Measurements from ENCODE around the gene YTHDC1.
A peak's percentile ranks its signal among the peaks of the same experiment; 100 is the strongest.
"Not testable (repeated sequence)": the region's sequence is repeated elsewhere in the genome, so short reads cannot be mapped to it uniquely, and the experiment has no call there.

Gene YTHDC1

DNA sequence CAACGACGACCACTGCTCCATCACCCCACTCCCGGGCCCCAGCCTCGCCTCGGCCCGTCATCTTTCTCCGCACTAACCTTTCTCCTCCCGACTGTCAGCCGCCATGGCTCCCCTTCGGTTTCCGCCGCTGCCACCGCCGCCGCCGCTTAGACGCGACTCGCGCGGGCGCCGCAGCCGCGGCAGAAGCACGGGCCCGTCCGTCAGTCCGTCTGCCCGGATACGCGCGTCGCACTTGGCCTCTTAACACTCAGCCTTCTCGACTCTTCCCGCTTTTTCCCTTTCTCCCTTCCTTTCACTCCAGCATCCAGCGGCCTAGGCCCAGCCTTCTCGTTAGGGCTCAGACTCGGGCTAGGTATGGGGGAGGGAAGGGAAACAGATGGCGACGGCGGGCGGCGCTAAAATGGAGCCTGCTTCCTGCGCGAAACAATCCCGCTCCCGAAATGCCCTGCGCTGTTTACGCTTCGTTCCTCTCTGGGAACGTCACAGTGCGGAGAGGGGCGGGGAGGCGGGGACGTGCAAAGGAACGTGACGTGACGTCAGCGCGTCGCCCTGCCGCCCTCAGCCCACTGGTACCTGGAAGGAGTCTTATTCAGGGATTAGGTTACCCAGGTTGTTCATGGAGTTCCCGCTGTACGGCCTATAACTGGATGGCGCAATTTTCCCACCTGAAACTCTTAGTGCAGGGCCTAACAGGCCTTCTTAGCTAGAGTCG, at the start of gene YTHDC1:
YTHDC1 (minus strand) TSS at position 442 of the 712 bp plus-strand sequence; CDS start at position 105, 337 bp downstream.
- peak; percentile 95 for DNase-seq

DNA sequence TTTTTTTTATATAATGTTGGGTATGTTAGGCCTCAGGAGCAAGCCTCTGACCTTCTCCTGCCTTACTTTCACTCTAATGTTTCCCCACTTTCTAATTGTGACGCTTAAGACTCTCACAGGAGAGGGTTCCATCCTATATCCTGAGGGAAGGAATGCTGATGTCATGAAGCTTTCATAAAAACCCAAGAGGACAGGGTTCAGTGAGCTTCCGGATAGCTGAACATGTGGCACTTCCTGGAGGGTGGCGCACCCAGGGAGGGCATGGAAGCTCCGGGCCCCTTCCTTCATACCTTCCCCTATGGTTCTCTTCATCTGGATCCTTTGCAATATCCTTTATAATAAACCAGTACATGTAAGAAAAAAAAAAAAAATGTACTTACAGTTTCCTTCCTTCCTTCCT, 49.4 kb upstream of the YTHDC1 start:
- no peak for DNase-seq

DNA sequence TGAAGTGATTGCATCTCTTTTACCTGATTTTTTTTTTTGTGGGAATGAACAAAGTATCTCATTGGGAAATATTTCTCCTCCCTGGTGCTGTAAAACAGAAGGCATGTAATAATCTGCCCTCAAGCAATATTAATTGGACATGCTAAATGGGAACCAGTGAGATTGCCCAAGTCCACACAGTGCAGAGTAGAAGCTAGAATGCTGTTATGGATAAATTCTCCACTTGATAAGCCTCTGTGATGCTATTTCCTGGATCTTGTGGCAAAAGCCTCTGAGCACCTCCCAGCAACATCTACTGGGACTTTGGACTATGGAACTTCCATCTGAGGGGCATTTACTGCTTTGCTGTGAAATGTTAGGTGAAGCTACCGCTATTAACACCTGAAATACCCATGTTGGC, 46.9 kb upstream of the YTHDC1 start:
- no peak for DNase-seq

DNA sequence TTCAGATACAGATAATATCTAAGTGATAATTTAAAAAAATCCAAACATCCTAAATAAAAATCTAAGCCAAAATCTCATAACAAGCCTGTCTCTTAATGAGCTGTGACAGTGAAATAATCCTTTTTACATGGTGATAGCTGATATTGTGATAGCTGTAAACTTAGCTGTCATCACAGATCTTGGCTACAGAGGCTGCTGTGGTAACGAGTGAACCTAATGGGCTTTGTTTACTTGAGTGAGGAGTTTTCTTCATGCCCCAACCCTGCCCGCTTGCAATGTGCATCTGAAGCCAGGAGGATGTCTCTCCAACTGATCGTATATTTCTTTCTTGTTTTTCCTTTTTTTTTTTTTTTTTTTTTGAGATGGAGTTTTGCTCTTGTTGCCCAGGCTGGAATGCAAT, 41.5 kb upstream of the YTHDC1 start:
- no peak for DNase-seq

DNA sequence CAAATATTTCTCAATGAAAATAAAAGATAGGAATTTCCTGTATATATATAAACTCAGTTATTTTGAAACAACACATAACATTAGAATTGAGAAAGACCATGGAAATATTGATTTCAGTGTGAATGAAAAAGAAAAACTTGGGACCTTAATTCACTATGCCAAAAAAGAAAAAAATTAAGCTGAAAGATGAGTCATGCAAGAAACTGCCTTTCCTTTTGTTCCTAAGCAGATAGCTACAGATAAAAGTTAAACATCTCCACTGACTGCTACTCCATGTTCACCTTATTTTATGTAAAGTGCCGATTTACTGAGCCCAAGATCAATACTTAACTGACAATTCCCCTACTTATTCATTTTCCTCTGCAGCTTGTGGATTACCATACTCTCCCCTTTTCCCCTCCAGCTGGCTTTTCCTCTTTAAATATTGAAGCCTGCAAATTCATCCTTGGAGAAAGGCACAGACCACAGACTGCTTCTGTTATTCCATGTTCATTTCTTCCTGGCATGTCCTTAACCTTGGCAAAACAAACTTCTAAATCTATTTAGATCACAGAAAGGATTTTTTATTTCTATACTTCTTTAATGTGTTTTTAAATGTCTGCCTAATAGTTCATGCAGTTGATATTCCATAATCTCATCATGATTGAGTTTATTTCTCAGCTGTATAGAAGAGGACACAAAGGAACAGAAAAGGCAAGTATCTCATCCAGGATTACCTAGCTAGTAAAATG, 40.5 kb upstream of the YTHDC1 start:
- no peak for DNase-seq

DNA sequence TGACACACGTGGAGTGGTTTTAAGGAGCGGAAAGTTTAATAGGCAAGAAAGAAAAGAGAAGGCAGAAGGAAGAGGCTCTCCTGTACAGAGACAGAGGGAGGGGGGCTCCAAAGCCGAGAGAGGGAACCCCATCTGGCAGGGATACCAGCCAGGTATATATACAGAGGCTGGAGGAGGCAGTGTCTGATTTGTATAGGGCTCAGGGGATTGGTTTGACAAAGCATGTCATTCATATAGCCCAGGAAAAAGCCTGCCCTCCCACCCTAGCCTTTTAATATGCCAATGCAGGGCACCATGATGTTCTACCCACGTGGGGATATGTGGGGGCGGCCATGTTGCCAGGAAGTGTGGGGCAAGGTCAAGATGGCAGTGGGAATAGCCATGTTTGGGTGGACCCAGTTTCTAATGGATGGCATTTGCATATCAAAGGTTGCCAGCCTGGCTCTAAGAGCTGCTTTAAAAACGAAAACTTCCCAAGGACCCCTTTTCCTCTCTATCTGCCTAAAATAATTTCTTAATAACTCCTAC, 39.6 kb upstream of the YTHDC1 start:
- DNase-seq: not testable (repeated sequence)

DNA sequence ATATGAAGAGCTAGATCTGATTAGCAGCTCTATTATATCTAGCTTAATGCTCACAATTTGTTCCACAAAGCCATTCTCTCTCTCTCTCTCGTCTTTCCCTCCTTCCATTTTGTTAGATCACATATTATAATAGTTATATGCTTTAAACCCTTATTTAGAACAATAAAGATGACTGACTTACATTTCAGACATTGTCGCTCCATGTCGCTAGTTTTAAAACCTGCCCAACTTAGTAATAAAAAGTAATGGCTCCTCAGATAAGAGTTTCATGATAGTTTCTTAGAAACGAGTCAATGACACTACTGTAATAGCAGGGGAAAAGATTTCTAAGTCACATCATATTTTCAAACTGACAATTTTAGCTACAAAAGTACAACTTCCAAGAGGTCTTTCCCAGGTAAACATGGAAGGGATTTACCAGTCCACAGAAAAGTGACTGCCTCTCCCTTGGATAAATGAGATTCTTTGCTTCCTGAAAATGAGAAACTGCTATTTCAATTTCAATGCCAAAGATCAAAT, 38.5 kb upstream of the YTHDC1 start:
- DNase-seq: no peak

DNA sequence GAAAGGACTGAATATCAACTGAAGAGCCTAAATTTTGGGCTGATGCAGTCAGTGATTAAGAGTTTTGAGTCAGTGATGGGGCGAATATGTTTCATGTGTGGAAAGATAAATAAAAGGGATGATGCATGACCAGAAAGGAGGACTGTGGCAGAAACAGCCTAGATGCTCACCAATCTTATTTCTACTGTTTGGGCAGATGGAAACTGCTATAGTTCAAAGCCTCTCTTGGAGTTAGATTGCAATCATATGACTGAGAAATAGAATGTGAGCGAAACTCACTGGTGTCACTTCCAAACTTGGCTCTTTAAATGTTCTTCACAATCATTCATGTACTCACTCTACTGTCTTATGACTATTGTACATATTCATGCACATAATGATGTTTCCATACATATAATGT, 35.4 kb upstream of the YTHDC1 start:
- DNase-seq: no peak

DNA sequence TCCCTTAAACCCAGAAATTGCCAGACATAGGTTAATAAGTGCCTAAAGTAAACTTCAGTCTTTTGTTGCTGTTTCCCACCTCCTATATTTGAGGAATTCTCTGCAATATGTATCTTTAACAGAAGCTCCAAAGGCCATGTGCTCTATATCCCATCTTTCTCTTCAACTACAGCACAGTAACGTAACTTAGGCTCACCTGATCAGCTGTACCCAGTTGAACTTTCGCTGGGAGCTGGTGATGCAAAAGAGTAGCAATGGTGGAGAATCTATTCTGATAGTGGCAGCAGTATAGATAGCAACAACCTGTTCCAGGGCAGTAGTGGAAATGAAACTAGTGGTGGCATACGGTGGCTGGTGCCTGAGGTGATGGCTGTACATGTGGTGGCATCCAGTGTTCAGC, 33.2 kb upstream of the YTHDC1 start:
- no peak for DNase-seq

DNA sequence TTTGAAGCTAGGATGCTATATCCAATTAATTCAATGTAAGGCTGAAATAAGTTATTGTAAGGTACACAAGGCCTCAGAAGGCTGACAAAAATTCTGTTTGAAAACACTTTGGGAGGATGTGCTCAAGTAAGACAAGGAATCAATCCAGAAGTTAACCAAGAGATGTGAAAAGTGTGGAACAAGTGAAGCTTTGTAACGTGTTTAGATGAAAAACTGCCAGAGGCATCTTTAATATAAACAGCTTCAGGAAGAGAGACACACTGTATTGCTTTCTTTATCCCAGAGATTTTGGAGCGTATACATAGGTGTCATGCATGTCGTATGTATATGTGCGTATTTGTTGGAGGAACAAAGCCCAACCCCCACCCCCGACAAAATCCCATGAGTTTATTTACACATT, 28.3 kb upstream of the YTHDC1 start:
- no peak for DNase-seq

DNA sequence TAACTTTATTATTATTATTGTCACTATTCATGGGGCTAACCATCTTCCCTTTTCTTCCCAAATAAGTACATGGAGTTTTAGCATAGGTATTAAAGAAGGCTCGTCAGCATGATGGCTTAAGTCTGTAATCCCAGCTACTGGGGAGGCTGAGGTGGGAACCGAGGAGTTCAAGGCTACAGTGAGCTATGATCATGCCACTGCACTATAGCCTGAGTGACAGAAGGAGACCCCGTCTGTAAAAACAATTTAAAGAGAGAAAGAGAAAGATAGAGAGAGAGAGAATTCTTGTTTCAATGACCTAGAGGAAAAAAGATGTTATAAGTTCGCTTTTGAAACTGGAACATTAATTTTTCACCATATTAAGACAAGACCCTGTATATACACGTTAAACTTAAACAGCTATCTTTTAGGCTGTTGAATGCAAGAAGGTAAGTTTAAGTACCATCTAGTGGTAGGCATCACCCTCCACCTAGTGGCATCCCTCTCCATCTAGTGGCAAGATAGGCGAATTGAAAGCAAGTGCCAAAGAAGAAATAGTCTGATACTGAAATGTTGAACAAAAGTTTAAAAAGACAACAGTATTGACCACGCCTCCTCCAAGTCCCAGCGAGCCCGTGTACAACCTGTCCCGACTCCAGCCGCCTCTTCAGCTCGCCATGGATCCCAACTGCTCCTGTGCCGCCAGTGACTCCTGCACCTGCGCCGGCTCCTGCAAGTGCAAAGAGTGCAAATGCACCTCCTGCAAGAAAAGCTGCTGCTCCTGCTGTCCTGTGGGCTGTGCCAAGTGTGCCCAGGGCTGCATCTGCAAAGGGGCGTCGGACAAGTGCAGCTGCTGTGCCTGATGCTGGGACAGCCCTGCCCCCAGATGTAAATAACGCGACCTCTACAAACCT, 26.0 kb upstream of the YTHDC1 start:
- DNase-seq: peak; percentile 20

DNA sequence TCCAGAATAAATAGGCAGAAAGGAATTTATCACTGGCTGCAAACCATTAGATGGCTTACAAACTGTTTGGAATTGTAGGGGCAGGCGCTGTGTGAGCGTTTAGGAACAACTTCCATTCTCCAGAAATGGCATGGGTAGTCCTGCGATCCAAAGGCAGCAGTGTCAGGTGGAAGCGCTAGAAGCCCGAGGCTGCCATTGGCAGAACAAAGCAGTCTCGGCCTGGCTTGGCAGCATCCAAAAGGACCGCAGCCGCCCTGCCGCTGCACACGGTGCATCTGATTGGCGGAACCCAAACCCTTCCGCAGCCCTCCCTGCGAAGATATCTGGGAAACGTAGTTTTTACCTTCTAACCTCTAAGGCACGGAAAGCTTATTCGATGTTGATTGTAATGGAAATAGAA, 23.6 kb upstream of the YTHDC1 start:
- DNase-seq: peak; percentile 63

DNA sequence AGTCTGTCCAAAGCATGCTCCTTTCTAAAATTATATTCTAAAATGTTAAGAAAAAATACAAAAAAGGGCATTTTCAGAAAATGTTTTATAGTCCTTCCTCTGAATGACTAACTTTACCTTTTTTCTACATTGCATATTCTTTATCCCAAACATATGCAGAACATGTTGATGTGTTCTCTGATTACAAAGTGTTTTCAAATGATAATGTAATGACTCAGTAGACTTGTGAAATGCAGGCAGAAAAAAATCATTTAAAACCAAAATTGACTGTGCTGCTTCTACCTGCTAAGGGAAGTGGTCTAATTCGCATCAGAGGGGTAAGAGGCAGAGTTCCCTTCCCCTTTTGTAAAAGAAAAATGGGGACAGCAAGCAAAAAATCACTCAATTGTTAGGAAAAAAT, 22.7 kb upstream of the YTHDC1 start:
- no peak for DNase-seq

DNA sequence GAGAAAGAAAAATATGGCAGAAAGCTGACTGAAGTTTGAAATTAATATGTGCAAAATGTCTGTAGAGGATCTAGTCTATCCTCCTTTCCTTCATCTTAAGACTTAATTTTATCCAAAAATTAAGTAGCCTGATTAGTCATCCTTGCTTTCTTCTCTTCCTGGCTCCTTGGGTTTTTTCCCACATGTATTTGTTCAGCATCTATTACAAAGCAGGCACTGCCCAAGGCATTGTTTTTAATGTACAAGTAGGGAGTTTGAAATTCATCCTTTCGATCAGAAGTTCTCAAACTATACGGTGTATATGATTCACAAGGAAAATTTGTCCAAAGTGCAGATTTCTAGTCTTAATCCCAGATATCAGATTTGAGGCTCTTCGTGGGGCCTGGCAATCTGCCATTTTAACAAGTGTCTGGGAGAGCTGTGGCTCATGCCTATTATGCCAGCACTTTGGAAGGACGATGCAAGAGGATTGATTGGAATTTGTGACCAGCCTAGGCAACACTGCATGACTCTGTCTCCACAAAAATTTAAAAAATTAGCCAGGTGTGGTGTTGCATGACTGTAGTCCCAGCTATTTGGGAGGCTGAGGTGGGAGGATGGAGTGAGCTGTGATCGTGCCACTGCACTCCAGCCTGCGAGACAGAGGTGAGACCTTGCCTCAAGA, 19.4 kb upstream of the YTHDC1 start:
- no peak for DNase-seq

DNA sequence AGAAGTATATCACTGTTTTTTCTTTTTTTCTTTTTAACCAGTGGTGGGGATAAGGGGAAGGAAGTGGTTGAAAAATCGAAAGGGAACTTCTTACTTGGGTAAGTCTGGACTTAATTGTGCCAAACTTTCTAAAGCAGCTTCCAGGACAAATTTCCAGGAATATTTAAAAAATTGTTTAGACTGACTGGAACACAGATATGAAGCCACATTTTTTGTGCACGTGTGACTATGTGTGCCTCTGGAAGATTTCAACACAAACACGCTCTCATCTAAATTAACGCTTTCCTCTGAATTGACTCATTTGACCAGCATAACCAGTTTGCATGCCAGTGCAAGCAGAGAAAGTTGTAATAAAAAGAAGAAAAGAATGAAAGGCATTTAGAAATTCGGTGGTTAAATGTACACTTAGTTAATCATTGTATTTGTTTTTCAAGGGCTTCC, 18.8 kb upstream of the YTHDC1 start:
- no peak for DNase-seq

DNA sequence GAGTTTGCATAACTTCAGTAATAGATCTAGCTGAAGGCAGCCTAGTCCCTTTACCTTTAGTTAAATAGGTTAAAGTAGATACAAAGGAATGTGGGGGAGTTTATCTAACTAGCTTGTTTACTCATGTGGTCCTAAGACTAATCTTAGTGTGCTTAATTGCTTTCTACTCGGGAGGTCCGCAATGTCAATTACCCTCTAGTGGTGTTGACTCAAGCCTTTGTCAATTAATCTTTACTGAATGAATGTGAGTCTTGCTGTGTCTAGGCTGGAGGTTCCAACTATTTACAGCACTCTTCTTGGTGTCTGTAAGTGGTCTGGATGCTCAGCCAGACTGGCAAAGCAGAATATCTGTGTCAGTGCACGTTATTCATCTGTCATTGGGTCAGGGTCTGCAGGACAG, 17.9 kb upstream of the YTHDC1 start:
- DNase-seq: no peak

DNA sequence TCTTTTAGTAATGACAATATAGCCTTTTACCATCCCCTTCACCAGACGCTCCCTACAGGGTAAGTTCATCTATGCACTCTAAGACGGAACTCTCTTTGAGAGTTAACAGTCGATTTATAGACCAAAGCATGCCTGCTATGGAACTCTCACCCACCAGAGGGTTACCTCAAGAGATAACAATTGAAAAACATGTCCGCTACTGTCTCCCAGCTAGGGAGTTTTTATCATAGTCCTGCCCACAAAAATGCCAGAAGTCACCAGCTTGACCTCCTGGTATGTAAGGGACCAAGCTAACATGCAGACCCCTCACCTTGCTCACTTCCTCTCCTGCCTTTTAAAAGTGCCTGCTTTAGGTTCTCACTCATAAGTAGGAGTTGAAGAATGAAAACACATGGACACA, 16.7 kb upstream of the YTHDC1 start:
- DNase-seq: no peak

DNA sequence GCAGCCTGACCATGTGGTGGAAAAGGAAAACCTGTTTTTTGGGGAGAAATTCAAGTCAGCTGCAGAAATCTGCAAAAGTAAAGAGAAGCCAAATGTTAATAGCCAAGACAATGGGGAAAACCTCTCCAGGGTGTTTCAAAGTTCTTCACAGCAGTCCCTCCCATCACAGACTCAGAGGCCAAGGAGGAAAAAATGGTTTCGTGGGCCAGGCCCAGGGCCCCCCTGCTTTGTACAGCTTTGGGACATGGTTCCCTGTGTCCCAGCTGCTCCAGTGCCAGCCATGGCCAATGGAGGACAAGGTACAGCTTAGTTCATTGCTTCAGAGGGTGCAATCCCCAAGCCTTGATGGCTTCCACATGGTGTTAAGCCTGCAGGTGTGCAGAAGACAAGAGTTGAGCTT, 15.2 kb upstream of the YTHDC1 start:
- no peak for DNase-seq

DNA sequence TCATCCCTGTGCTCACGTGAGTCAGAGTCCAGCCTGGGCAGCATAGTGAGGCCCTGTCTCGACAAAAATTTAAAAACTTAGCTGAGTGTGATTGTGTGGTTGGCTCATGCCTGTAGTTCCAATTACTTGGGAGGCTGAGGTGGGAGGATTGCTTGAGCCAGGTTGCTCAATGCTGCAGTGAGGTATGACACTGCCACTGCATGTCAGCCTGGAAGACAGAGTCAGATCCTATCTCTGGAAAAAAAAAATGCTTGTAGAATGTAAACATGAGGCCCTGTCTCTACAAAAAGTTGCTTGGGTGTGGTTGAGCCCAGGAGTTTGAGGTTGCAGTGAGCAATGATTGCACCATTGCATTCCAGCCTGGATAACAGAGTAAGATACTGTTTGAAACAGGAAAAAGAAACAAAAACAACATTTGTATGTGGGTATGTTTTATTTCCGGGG, 11.3 kb upstream of the YTHDC1 start:
- no peak for DNase-seq

DNA sequence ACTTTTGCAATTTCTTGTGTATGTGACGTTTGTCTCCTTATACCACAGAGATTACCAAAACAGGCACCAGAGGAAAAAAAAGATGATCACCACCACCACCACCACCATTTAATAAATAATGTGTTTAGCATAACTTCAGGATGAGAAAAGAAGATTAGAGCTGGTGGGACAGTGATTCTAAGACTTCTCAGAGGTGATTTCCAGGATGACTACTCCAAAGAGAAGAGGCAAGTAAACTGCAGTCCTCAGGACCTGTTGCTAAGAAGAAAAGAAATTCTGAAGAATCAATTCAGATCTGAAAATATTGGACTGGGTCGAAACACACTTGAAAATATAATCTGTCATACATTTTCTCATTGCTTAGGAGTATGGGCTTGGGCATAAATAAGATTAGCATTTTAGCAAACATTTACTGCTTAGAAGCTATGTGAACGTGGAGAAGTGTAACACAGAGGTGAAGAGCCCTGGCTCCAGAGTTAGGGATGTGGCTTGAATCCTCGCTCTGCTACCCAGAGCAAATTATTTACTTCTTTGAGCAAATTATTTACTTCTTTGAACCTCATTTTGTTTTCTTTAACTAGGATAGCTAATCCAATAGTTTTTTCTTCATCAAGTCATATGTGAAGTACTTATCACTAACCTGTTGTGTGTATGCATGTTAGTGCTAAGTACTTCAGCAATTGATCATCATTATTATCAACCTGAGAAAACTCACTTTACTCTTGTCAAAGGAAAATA, 10.5 kb upstream of the YTHDC1 start:
- DNase-seq: no peak

DNA sequence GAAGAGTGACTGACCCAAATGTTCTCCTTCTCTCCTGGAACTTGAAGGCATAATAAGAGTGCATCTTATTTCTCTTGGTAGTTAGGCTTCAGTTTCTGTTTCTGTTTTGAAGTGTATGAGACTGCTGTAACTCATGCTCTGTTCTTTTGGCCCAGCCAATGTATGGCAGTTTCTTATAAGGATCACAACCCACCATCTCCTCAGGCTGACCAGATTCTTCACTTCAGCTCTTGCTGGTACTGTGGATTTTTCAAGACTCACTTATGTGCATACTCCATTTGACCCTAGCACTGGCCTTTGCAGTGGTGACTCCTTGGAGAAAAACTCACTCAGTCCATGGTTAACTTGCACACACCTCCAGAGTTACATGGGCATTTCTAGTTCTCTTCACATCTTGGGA, 9.6 kb upstream of the YTHDC1 start:
- no peak for DNase-seq

DNA sequence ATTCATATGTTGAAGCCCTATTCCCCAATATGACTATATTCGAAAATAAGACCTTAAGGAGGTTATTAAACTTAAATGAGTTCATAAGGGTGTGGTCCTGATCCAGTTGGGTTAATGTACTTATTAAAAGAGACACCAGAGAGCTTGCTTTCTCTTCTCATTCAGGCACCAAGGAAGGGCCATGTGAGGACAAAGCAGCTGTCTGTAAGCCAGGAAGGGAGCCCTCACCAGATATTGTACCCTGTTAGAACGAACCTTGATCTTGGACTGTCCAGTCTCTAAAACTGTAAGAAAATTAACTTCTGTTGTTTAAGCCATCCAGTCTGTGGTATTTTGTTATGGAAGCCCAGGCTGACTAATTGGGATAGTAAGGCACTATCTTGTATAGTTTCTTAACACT, 9.1 kb upstream of the YTHDC1 start:
- no peak for DNase-seq

Data from activated naive CD4-positive, alpha-beta T cell treated with anti-CD3 and anti-CD28 coated beads, Interleukin-2, amount 50 U/mL, for 16 hours (primary cell).